ENCODE results near the gene BCAR1. TPM values are rescaled to one million over a fixed set of nuclear protein-coding genes. Genes with fewer than 3 reads are reported as not detected.

BCAR1 gene
- polyA plus RNA-seq, 6 donors from 2014 or later = not detected

DNA sequence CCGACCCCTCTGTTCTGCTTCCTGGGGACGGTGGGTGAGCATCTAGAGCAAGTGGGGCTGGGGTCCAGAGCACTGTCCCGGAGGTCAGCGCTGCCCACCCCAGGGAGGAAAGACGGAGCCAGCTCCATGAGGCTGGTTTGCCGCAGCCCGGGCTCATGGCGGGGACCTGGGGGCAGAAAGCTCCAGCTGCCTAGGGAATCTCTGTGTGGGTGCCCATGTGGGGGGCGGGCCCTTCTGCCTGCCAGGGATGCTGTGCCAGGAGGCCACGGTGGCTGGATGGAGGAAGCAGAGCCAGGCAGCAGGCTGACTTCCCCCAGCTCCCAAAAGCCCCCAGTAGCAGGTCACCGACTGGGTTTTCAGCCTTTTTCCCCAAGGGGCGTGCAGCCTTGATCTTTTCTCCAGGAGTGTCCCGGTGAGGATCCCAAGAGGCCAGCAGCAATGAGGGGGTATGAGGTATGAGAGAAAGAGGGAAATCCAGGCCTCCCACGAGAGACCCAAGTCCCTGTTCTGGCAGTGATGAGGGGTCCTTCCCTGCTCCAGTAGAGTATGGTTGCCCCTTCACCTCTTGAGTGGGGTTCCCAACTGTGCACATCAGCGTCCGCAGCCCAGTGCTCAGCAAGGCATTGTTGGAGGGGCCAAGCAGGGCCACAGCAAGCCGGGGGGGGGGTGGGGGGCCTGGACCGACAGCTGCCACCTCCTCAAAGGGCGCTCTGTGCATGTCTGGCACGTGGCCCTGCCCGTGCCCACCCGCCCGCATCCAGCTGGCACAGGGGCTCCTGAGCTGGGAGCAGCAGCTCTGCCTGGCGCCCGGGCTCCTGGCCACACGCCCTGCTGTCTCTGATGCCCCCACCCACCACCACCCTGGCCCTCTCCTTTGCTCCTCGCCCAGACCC is 15.6 kb upstream of the BCAR1 start:
- no peak for ATAC-seq (ENCODE audit: low read depth in 2 of 2)
- Mint-ChIP-seq H3K4me3 (peak overlapping the region in 7 of 8 donors; percentile 49 to 87 (median 85)), H3K36me3 (no peaks in the 10 kb centered on the region), H3K27ac (no peak overlapping the region), H3K27me3 (peaks cover 42 to 66% (median 53%) of the 10 kb centered on the region in 3 donors), H3K4me1 (peaks cover 11 to 17% (median 12%) of the 10 kb centered on the region in 3 donors), H3K9me3 (peaks cover 0 to 2% (median 0%) of the 10 kb centered on the region in 7 donors)
- no peak for DNase-seq

DNA sequence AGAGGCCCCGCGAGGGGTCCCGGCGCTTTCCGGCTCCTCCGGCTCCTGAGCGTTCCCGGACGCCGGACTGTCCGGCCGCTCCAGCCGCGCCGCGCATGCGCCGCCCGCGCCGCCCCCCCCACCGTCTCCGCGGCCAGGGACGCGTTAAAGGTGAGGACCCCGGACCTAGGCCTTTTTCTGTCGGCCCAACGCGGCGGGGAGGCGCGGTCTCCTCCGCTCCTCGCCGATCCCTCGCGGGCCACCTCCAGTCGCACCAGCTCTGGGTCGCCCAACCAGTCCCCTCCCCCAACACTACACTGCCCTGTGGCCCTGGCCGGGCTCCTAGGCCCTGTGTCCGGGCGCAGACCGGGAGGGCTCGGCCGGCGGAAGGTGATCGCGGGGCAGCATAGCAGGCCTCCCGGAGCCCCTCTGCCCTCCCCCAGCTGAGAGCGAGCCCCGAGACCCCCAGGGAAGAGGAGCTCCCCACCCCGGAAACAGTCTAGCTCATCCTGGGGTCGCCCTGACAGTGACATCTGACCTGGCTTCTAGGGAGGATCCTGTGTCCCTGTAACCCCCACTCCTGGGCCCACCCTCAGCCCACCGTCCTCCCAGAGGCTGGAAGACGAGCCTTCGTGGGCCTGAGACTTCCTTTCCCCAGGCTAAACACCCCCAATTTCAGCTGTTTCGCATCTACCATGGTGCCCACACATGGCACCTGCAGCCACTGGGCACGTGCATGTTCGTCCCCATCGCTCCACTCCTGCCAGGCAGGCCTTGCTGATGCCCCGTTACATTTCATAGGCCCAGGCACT is 14.7 kb upstream of the BCAR1 start:
- Mint-ChIP-seq H3K27me3 (peaks cover 45 to 71% (median 62%) of the 10 kb centered on the region in 3 donors), H3K36me3 (no peaks in the 10 kb centered on the region), H3K4me3 (peak overlapping the region; percentile 49 to 88 (median 86)), H3K9me3 (peaks cover 0 to 2% (median 0%) of the 10 kb centered on the region in 7 donors), H3K27ac (peak overlapping the region in 1 of 6 donors; percentile 41), H3K4me1 (peaks cover 11 to 17% (median 12%) of the 10 kb centered on the region in 3 donors)
- ATAC-seq (ENCODE audit: low read depth in 2 of 2) (peak; percentile 16 to 25), DNase-seq (no peak)

DNA sequence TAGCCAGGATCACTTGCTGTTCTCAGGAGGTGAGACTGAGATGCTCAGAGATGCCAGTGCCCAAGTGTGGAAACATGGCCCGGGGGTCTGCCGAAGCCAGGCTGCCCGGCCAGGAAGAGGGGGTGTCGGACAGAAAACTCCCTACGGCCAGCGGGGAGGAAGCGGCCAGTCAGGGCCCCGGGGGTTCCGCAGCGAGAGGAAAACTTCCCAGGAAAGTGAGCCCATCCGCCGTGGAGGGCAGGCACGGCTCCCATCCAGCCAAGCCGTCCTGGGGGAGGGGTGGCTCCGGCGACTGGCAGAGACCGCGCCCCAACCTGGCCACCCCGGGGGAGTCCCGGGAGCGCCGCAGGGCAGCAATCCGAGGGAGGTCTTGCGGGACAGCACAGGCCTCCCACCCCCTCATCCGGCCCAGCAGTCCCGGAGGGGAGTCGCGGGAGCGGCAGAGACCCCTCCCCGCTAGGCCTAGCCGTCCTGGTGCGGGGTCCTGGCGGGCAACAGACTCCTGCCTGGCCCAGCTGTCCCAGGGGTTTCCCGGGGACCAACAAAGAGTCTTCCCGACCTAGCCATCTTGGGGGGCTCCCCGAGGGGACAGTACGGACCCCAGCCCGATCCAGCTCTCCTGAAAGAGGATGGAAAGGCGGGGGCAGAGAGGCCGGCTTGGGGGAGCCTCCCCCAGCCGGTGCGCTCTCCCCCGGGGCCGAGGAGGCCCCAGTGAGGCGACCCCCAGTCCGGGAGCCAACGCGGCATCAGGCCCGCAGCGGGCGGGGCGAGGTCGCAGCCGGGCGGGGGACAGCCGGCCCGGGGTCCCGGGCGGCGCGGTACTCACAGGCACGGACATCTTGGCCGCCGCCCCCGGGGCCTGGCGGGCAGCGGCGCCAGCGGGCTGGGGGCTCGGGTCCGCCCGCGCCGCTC is 13.8 kb upstream of the BCAR1 start:
- DNase-seq = no peak
- ATAC-seq (ENCODE audit: low read depth in 2 of 2) = peak in 1 of 2 donors; percentile 4
- H3K36me3 Mint-ChIP-seq = no peaks in the 10 kb centered on the region
- H3K27me3 Mint-ChIP-seq = peaks cover 52 to 77% (median 69%) of the 10 kb centered on the region in 3 donors
- H3K9me3 Mint-ChIP-seq = peaks cover 0 to 2% (median 0%) of the 10 kb centered on the region in 7 donors
- H3K27ac Mint-ChIP-seq = no peak overlapping the region
- peaks cover 11 to 17% (median 12%) of the 10 kb centered on the region in 3 donors for H3K4me1 Mint-ChIP-seq
- peak overlapping the region in 7 of 8 donors; percentile 57 to 91 (median 72) for H3K4me3 Mint-ChIP-seq

GRCh38 chr16:75264457-75264998 is 13.1 kb upstream of the BCAR1 start:
- Mint-ChIP-seq H3K27me3 (peaks cover 52 to 78% (median 67%) of the 10 kb centered on the region in 3 donors), H3K9me3 (peaks cover 0 to 2% (median 0%) of the 10 kb centered on the region in 7 donors), H3K27ac (peak overlapping the region in 1 of 6 donors; percentile 59), H3K4me1 (peaks cover 11 to 17% (median 12%) of the 10 kb centered on the region in 3 donors), H3K4me3 (peak overlapping the region; percentile 57 to 91 (median 73)), H3K36me3 (no peaks in the 10 kb centered on the region)
- no peak for ATAC-seq (ENCODE audit: low read depth in 2 of 2)
- no peak for DNase-seq

DNA sequence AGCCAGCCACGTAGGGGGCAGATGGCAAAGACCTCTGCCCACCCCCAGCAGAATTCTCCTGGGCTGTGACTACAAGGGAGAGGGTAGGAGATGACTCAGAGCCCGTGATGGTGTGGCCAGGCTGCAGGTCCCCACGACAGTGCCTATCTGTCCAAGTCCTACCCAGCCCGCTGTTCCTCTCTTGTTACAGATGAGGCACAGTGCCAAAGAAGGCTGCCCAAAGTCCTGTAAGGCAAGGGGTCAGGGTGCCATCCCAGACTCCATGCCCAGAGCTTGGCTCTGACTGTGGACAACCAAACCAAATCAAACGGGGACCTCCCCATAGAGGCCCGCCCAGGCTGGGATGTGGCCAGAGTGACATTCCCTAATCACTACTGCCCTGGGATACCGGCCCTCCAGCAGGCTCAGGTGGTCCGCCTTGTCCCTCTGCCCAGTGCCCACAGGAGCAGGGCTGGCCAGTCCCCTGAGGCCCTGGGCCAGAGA is 12.6 kb upstream of the BCAR1 start:
- H3K9me3 Mint-ChIP-seq = peaks cover 0 to 2% (median 0%) of the 10 kb centered on the region in 7 donors
- DNase-seq (no peak), ATAC-seq (ENCODE audit: low read depth in 2 of 2) (no peak)
- H3K4me1 Mint-ChIP-seq = peaks cover 11 to 17% (median 12%) of the 10 kb centered on the region in 3 donors
- H3K27ac Mint-ChIP-seq = peak overlapping the region in 1 of 6 donors; percentile 59
- H3K27me3 Mint-ChIP-seq = peaks cover 54 to 80% (median 69%) of the 10 kb centered on the region in 3 donors
- H3K36me3 Mint-ChIP-seq = no peaks in the 10 kb centered on the region
- peak overlapping the region; percentile 57 to 91 (median 68) for H3K4me3 Mint-ChIP-seq

- Mint-ChIP-seq H3K4me1 (peaks cover 11 to 17% (median 12%) of the 10 kb centered on the region in 3 donors), H3K27ac (no peak overlapping the region), H3K9me3 (peaks cover 0 to under 1% (median 0%) of the 10 kb centered on the region in 7 donors), H3K4me3 (peak overlapping the region in 1 of 8 donors; percentile 41), H3K27me3 (peaks cover 56 to 86% (median 75%) of the 10 kb centered on the region in 3 donors), H3K36me3 (no peaks in the 10 kb centered on the region)
- ATAC-seq (ENCODE audit: low read depth in 2 of 2) (no peak), DNase-seq (no peak)
These were observed 12.0 kb upstream of the BCAR1 start for GRCh38 chr16:75263291-75263962.

GRCh38 chr16:75262800-75263127 is 11.3 kb upstream of the BCAR1 start:
- H3K36me3 Mint-ChIP-seq = no peaks in the 10 kb centered on the region
- peak overlapping the region in 1 of 8 donors; percentile 41 for H3K4me3 Mint-ChIP-seq
- H3K27ac Mint-ChIP-seq = no peak overlapping the region
- ATAC-seq (ENCODE audit: low read depth in 2 of 2) (no peak), DNase-seq (no peak)
- H3K27me3 Mint-ChIP-seq = peaks cover 58 to 86% (median 80%) of the 10 kb centered on the region in 3 donors
- H3K9me3 Mint-ChIP-seq = no peaks in the 10 kb centered on the region
- H3K4me1 Mint-ChIP-seq = peaks cover 11 to 17% (median 12%) of the 10 kb centered on the region in 3 donors

- no peak for DNase-seq
- H3K27me3 Mint-ChIP-seq = peaks cover 62 to 86% (median 77%) of the 10 kb centered on the region in 3 donors
- peaks cover 11 to 17% (median 12%) of the 10 kb centered on the region in 3 donors for H3K4me1 Mint-ChIP-seq
- no peaks in the 10 kb centered on the region for H3K9me3 Mint-ChIP-seq
- H3K36me3 Mint-ChIP-seq = no peaks in the 10 kb centered on the region
- no peak overlapping the region for H3K27ac Mint-ChIP-seq
- H3K4me3 Mint-ChIP-seq = peak overlapping the region in 1 of 8 donors; percentile 59
- ATAC-seq (ENCODE audit: low read depth in 2 of 2) = no peak
These were observed 10.8 kb upstream of the BCAR1 start for GRCh38 chr16:75262104-75262799.

DNA sequence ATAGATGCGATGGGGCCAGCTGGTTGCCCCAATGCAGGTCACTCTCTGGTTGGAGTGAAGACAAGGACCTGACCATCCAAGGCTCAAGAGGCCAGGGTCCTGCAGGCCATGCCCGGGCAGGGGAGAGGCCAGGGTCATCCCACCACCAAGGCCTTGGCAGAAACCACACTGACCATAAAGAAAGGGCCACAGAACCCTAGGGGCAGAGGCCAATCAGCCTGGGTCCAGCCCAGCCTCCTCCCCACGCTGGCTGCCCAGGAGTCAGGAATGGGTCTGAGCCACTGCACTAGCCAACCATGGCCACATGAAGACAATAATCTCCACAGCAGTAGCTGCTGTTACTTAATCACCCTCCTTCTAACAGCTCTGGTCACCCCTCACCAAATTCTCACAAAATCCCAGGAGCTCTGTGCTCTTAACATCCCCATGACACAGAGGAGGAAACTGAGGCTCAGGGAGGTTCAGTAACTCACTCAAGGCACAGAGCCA is 10.2 kb upstream of the BCAR1 start:
- H3K9me3 Mint-ChIP-seq = no peaks in the 10 kb centered on the region
- peaks cover 62 to 86% (median 72%) of the 10 kb centered on the region in 3 donors for H3K27me3 Mint-ChIP-seq
- no peak overlapping the region for H3K27ac Mint-ChIP-seq
- no peaks in the 10 kb centered on the region for H3K36me3 Mint-ChIP-seq
- no peak overlapping the region for H3K4me3 Mint-ChIP-seq
- DNase-seq (no peak), ATAC-seq (ENCODE audit: low read depth in 2 of 2) (no peak)
- H3K4me1 Mint-ChIP-seq = peaks cover 11 to 17% (median 12%) of the 10 kb centered on the region in 3 donors

- ATAC-seq (ENCODE audit: low read depth in 2 of 2) = no peak
- Mint-ChIP-seq H3K4me3 (no peak overlapping the region), H3K9me3 (no peaks in the 10 kb centered on the region), H3K27ac (peak overlapping the region in 1 of 6 donors; percentile 62), H3K36me3 (no peaks in the 10 kb centered on the region), H3K4me1 (peaks cover 7 to 11% (median 10%) of the 10 kb centered on the region in 3 donors), H3K27me3 (peaks cover 62 to 85% (median 65%) of the 10 kb centered on the region in 3 donors)
- DNase-seq = no peak
These were observed 9.6 kb upstream of the BCAR1 start for GRCh38 chr16:75260851-75261589.

DNA sequence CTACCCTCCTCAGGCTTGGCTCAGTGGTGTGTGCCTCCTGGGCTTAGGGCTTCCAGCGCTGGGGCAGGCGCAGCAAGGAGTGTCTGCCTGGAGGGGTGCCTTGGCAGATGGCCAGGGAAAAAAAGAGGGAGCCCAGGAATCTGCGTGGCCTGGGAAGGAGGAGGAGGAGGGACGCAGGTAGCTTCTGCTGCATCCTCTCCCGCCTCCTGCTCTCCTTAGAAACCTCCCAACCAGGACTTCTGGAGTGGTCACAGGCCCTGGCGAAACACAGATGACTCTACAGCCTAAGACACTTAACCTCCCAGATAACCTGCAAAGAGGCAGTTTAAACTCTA is 7.3 kb upstream of the BCAR1 start:
- no peaks in the 10 kb centered on the region for H3K36me3 Mint-ChIP-seq
- ATAC-seq (ENCODE audit: low read depth in 2 of 2) (no peak), DNase-seq (no peak)
- no peaks in the 10 kb centered on the region for H3K9me3 Mint-ChIP-seq
- no peak overlapping the region for H3K4me3 Mint-ChIP-seq
- no peaks in the 10 kb centered on the region for H3K4me1 Mint-ChIP-seq
- peaks cover 59 to 93% (median 68%) of the 10 kb centered on the region in 3 donors for H3K27me3 Mint-ChIP-seq
- no peak overlapping the region for H3K27ac Mint-ChIP-seq

Data from naive B cell (primary cell).